Activated T-cell treated with anti-CD3 and anti-CD28 coated beads, Interleukin-2, amount 50 U/mL, for 4 hours (primary cell): ENCODE data around the gene SHTN1. TPM values are rescaled to one million over a fixed set of nuclear protein-coding genes. Genes with fewer than 3 reads are reported as not detected.

Source experiments
- ATAC-seq, 2 donors: fragments of 200-7000 bp; cut with Tn5 transposase; one replicate each; pipeline ENCODE4 v1.10.0; 2021
- DNase-seq: peaks from one replicate; pipeline ENCODE4 v3.0.0-alpha.2; 2020
- H3K27me3 Mint-ChIP-seq: one replicate; pipeline ENCODE4 v1.8.0; 2021; ENCODE audit warnings: low read depth, mixed read lengths
- H3K36me3 Mint-ChIP-seq: one replicate; pipeline ENCODE4 v1.8.0; 2022; ENCODE audit warnings: mixed read lengths; ENCODE audit not compliant: insufficient read depth
- H3K4me1 Mint-ChIP-seq: one replicate; pipeline ENCODE4 v1.8.0; 2021; ENCODE audit warnings: low read depth, mixed read lengths
- H3K4me3 Mint-ChIP-seq: one replicate; pipeline ENCODE4 v1.8.0; 2021; ENCODE audit warnings: mild to moderate bottlenecking, moderate library complexity, mixed read lengths
- H3K9me3 Mint-ChIP-seq: one replicate; pipeline ENCODE4 v1.8.0; 2021; ENCODE audit warnings: mixed read lengths
- total RNA-seq, 3 donors: library from RNA; stranded (reverse); gene quantifications; one replicate each; pipeline ENCODE4 v1.2.1, GENCODE V29; 2021

SHTN1 gene, protein sequence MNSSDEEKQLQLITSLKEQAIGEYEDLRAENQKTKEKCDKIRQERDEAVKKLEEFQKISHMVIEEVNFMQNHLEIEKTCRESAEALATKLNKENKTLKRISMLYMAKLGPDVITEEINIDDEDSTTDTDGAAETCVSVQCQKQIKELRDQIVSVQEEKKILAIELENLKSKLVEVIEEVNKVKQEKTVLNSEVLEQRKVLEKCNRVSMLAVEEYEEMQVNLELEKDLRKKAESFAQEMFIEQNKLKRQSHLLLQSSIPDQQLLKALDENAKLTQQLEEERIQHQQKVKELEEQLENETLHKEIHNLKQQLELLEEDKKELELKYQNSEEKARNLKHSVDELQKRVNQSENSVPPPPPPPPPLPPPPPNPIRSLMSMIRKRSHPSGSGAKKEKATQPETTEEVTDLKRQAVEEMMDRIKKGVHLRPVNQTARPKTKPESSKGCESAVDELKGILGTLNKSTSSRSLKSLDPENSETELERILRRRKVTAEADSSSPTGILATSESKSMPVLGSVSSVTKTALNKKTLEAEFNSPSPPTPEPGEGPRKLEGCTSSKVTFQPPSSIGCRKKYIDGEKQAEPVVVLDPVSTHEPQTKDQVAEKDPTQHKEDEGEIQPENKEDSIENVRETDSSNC
- under 1 TPM; 0.13 to 0.35 (median 0.24) TPM for total RNA-seq

DNA sequence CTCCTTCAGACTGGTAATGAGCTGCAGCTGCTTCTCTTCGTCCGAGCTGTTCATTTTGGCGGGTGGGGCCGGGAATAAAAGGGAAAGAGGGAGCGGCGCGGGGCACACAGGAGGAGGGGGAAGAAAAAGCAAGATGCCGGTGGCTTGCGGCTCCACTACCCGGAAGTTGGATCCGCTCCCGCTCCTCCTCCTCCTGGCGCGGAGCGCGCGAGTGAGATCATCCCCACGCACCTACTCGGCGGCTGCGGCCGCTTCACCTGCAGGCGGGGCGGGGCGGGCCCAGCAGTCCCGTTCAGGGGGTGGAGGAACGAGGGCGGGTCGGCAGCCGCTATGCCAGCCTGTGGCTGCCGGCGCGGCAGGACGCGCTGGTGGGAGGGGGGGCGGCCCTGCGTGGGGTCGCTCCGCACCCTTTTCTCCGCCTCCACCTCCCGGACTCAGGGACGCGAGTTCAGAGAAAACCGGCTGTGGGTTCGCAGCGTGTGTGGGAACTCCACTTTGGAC lies at the start of gene SHTN1:
TSS of gene SHTN1 (minus strand) at position 162 of the 501 bp plus-strand sequence. CDS start at position 54, 108 bp downstream.
- peak within 1 kb of the TSS; percentile 69 for H3K4me3 Mint-ChIP-seq
- no peaks in the 10 kb centered on the region for H3K9me3 Mint-ChIP-seq
- H3K4me1 Mint-ChIP-seq: peaks cover 5% of the 10 kb centered on the region
- peaks cover 40% of the 10 kb centered on the region for H3K27me3 Mint-ChIP-seq
- no peaks in the 10 kb centered on the region for H3K36me3 Mint-ChIP-seq
- peak; percentile 67 to 83 for ATAC-seq
- peak; percentile 12 for DNase-seq

DNA sequence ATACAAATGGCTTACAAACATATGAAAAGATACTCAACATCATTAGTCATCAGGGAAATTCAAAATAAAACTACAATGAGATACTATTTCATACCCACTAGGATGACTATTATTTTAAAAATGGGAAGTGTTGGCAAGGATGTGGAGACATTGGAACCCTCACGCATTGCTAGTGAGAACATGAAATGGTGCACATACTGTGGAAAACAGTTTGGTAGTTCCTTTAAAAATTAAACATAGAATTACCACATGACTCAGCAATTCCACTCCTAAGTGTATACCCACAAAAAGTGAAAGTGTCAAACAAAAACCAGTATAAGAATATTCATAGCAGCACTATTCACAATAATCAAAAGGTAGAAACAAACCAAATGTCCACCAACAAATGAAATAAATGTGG lies 48.5 kb upstream of the SHTN1 start:
- ATAC-seq: no peak
- no peaks in the 10 kb centered on the region for H3K36me3 Mint-ChIP-seq
- H3K4me3 Mint-ChIP-seq: no peak overlapping the region
- H3K4me1 Mint-ChIP-seq: no peaks in the 10 kb centered on the region
- peaks cover 12% of the 10 kb centered on the region for H3K9me3 Mint-ChIP-seq
- no peak for DNase-seq
- H3K27me3 Mint-ChIP-seq: no peaks in the 10 kb centered on the region

DNA sequence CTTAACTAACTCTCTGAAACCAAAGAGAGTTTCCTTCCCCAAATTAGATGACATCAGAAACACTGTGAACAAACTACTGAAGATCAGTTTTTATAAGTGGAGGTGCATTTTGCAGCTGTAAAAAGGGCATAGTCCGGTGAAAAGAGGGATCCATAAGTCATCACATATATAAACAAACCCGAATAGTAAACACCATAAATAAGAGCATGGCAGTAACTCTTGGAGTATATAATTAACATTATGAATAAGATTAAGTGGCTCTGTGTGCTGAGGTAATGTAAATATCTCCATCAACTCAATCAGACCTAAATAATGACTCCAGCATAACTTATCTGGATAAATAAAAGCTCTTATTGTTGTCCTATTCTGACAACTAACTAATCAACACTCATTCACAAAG lies 43.0 kb upstream of the SHTN1 start:
- ATAC-seq: no peak
- no peaks in the 10 kb centered on the region for H3K36me3 Mint-ChIP-seq
- H3K27me3 Mint-ChIP-seq: no peaks in the 10 kb centered on the region
- H3K4me3 Mint-ChIP-seq: no peak overlapping the region
- no peak for DNase-seq
- H3K9me3 Mint-ChIP-seq: peaks cover 11% of the 10 kb centered on the region
- no peaks in the 10 kb centered on the region for H3K4me1 Mint-ChIP-seq

DNA sequence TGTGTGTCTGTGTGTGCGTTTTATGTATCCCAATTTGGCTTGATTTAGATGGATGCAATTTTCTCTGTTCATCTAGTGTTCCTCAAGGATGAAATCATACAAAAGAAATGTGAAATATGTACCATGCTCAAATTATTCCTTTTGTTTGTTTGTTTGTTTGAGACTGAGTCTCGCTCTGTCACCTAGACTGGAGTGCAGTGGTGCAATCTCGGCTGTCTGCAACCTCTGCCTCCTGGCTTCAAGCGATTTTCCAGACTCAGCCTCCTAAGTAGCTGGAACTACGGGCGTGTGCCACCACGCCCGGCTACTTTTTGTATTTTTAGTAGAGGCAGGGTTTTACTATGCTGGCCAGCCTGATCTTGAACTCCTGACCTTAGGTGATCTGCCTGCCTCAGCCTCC lies 11.3 kb upstream of the SHTN1 start:
- Mint-ChIP-seq H3K4me3 (no peak overlapping the region), H3K27me3 (no peaks in the 10 kb centered on the region), H3K36me3 (no peaks in the 10 kb centered on the region), H3K9me3 (no peaks in the 10 kb centered on the region), H3K4me1 (no peaks in the 10 kb centered on the region)
- DNase-seq (no peak), ATAC-seq (no peak)

DNA sequence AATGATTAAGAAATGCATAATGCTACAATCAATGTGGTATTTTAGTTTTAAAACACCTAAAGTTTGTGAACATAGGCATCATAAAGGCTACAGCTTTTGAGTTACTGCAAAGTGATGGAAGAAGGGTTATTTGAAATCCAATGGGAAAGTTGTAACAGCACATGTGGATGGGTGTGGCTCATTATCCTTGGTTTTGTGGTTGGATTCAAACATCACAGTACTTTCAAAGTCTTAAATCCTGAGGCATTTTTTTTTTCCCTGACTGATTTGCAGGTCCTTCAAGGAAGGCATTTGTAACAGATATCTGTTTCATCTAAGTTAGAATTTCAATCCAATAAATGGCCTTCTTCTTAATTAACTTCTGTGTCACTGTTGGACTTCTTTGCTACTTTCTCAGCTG lies 9.8 kb upstream of the SHTN1 start:
- Mint-ChIP-seq H3K4me1 (no peaks in the 10 kb centered on the region), H3K4me3 (no peak overlapping the region), H3K27me3 (no peaks in the 10 kb centered on the region), H3K36me3 (no peaks in the 10 kb centered on the region), H3K9me3 (no peaks in the 10 kb centered on the region)
- no peak for ATAC-seq
- no peak for DNase-seq

DNA sequence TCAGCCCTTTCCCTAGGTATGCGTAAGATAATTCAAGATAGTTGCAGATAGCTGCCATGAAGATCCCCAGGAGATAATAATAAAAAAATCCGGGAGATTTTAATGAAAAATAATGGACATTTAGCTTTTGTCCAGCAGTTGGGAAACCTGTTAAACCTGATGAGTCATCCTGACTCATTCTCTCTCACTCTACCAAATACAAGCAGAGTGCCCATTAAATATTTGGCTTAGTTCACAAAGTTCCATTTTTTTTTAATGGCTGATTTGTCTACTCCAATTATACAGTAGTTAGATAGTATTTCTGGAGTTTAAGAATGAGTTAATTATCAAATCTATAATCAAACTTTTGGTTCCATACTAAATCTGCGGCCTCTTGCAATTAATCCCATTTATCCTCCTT lies 2.1 kb upstream of the SHTN1 start:
- H3K4me1 Mint-ChIP-seq: peaks cover 5% of the 10 kb centered on the region
- peaks cover 35% of the 10 kb centered on the region for H3K27me3 Mint-ChIP-seq
- no peak for DNase-seq
- H3K9me3 Mint-ChIP-seq: no peaks in the 10 kb centered on the region
- ATAC-seq: no peak
- H3K36me3 Mint-ChIP-seq: no peaks in the 10 kb centered on the region
- no peak overlapping the region for H3K4me3 Mint-ChIP-seq

DNA sequence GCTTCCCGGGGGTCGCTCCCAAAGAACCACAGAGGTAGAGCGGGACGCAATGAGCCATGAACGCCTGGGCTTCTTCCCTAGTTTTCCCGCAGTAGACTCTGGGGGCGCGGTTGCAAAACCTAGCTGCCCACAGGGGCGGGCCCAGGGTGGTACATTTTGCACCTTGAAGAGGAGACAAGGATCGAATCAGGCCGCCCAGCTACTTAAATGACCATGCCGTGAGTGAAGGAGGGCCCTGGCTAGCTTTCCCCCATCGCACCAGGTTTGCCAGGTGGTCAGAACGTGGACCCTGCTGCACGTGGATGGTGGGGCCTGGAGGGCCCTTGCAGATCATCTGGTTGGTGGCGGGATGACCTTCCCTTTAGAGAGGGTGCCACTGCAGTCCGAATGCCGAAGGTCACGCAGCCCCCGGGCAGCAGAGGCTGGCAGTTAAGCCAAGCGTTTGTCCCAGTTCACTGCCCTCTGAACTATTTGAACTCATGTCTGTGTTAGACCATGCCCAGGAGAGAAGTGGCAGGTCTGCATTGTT lies 604 bp upstream of the SHTN1 start:
- Mint-ChIP-seq H3K4me3 (no peak overlapping the region), H3K36me3 (no peaks in the 10 kb centered on the region), H3K9me3 (no peaks in the 10 kb centered on the region), H3K4me1 (peaks cover 5% of the 10 kb centered on the region), H3K27me3 (peaks cover 40% of the 10 kb centered on the region)
- ATAC-seq (no peak), DNase-seq (no peak)

DNA sequence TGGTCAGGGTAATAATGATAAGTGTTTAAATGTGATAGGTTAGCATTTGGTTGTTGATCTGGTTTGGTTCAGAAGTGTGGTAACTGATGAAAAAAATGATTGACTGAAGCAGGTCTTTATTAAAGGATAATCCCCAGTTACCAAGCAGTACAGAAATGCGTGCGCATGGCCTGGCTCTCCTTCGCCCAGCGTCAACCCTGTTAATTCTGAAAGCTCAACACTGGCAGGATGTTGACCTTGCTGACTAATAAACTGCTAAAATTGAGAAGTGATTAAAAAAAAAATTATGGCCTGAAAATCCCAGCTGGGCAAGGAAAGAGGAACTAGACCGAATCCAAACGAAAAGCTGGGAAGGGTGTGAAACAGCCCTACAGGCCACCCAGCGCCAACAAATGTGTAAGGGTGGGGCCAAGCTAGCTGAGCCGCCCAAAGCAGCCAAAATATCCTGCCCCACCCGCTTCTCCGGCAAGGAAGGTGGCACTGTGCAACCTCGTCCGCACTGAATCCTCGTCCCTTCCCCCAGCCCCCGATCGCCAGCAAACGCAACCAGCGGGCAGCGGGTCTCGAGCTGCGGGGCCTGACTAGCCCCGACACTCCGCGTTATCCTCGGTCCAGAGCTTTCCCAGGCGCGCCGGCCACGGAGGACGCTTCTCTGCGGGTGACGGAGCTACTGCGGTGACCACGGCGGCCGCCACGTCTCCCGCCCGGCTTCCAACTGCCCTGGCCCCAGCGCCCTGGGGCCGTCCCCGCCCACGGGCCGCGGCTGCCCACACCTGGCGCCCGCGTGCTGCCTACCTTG lies 561 bp downstream of the SHTN1 start:
- no peaks in the 10 kb centered on the region for H3K9me3 Mint-ChIP-seq
- ATAC-seq (peak; percentile 35 to 57), DNase-seq (no peak)
- H3K36me3 Mint-ChIP-seq: no peaks in the 10 kb centered on the region
- H3K27me3 Mint-ChIP-seq: peaks cover 40% of the 10 kb centered on the region
- H3K4me1 Mint-ChIP-seq: peaks cover 5% of the 10 kb centered on the region
- H3K4me3 Mint-ChIP-seq: peak overlapping the region; percentile 69

DNA sequence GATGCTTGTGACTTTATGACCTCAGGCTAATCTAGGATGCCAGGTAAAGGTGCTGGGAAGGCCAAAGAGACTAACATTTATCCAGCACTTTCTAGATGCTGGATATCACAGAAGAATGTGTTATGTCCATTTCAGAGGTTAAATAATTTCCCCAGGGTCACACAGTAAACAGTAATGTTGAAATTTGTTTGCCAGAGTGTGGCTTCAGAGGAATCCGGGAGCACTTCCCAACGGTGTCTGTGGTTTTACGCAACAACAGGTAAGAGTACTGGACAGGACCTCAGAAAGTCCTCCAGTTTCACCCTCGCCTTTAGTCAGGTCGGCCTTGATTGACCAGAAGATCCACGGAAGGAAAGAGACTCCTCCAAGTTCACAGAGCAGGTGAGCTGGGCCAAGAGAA lies 1.7 kb downstream of the SHTN1 start:
- Mint-ChIP-seq H3K4me3 (peak overlapping the region; percentile 38), H3K27me3 (peaks cover 40% of the 10 kb centered on the region), H3K4me1 (peaks cover 5% of the 10 kb centered on the region), H3K36me3 (no peaks in the 10 kb centered on the region), H3K9me3 (no peaks in the 10 kb centered on the region)
- ATAC-seq (no peak), DNase-seq (no peak)

DNA sequence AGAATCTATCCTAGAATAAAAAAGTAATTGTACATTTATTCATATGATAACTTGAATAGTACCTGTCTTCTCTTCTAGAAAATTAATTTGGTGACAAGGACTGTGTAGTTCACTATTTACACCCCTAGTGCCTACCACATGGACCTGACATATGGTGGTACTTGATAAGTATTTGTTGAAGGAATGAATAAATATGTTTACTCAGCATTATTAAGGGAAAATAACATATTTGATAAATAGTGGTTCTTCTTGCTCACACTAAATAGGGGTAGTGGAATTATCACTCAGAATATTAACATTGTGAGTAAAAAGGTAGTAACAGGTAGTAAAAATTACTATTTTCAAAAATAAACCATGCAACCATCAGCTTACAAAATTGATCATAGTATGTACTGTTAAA lies 2.8 kb downstream of the SHTN1 start:
- H3K36me3 Mint-ChIP-seq: no peaks in the 10 kb centered on the region
- H3K4me1 Mint-ChIP-seq: peaks cover 5% of the 10 kb centered on the region
- no peak for ATAC-seq
- no peak for DNase-seq
- H3K4me3 Mint-ChIP-seq: no peak overlapping the region
- H3K9me3 Mint-ChIP-seq: no peaks in the 10 kb centered on the region
- peaks cover 37% of the 10 kb centered on the region for H3K27me3 Mint-ChIP-seq

DNA sequence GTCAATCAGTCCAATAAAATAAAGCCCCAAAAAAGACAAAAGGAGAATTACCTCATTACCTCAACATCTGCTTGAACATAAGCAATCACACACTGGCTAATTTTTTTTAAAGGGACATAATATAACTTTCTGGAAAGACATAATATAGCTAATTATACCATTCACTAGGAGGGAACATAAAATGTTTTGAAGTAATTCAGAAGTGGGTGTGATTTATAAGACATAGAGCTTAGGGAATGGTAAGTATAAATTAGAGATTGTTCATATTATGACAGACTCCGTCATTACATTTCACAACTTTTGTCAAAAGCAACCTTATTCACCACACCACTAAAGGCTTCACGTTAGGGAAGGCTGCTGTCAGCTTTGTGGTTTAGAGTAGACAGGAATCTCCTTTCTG lies 3.8 kb downstream of the SHTN1 start:
- Mint-ChIP-seq H3K4me3 (no peak overlapping the region), H3K27me3 (peaks cover 35% of the 10 kb centered on the region)

DNA sequence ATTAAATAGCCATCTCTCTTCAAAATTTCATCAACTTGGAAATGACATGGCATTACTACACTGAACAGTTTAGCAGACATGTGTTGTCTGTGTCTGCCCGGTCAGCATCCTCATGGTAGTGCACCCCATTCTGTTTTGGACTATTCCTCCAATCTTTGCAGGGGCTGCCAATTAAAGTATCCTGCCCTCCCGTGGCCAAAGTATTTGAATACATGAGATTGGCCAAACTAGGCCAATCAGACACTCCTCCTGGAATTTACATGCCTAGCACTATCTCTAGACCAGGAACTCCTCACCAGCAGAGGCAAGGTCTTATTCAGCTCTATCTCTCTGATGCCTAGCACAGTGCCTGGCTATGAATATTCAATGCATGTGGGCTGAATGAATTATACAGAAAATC lies 4.4 kb downstream of the SHTN1 start:
- no peak for ATAC-seq
- Mint-ChIP-seq H3K4me3 (no peak overlapping the region), H3K4me1 (peaks cover 5% of the 10 kb centered on the region)

More for the DNA sequence above, 3.8 kb downstream of the SHTN1 start:
- no peaks in the 10 kb centered on the region for H3K36me3 Mint-ChIP-seq
- ATAC-seq (no peak), DNase-seq (no peak)
- peaks cover 5% of the 10 kb centered on the region for H3K4me1 Mint-ChIP-seq
- no peaks in the 10 kb centered on the region for H3K9me3 Mint-ChIP-seq

DNA sequence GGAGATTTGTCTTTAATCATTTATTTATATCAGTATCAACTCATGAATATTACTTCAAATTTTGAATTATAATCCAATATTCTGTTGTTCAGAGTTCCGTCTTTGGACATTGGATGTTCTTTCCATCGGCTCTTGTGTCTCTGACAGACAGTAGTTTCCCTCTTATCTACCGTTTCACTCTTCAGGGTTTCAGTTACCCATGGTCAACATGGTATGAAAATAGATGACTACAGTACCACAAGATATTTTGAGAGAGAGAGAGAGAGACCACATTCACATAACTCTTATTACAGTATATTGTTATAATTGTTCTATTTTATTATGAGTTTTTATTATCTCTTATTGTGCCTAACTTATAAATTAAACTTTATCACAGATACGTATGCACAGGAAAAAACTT lies 6.8 kb downstream of the SHTN1 start:
- Mint-ChIP-seq H3K36me3 (no peaks in the 10 kb centered on the region), H3K27me3 (peaks cover 19% of the 10 kb centered on the region), H3K4me1 (no peaks in the 10 kb centered on the region), H3K4me3 (no peak overlapping the region), H3K9me3 (no peaks in the 10 kb centered on the region)
- DNase-seq (no peak), ATAC-seq (no peak)

More for the DNA sequence above, 4.4 kb downstream of the SHTN1 start:
- Mint-ChIP-seq H3K9me3 (no peaks in the 10 kb centered on the region), H3K27me3 (peaks cover 31% of the 10 kb centered on the region), H3K36me3 (no peaks in the 10 kb centered on the region)
- DNase-seq: no peak

DNA sequence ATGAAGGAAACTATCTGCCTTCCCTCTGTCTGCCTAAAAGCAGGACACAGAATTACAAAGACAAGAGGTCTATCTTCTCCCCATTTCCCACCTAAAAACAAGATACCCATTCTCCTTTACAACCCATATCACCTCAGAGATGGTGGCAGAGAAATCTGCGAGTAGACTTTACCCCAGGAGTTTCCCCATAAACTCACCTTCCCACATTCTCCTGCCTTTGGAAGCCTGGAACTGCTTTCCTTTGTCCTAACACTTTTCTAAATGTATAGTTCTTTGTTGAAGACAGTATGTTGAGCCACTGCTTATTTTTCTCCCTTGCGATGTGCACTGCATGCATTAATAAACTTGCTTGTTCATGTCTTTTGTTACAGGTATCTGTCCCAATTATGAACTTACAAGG lies 8.0 kb downstream of the SHTN1 start:
- no peak for DNase-seq
- no peaks in the 10 kb centered on the region for H3K9me3 Mint-ChIP-seq
- no peak overlapping the region for H3K4me3 Mint-ChIP-seq
- H3K27me3 Mint-ChIP-seq: peaks cover 13% of the 10 kb centered on the region
- ATAC-seq: no peak
- H3K36me3 Mint-ChIP-seq: no peaks in the 10 kb centered on the region
- no peaks in the 10 kb centered on the region for H3K4me1 Mint-ChIP-seq
